K562 (cell line): ENCODE results near the gene TCF15. TPM values are rescaled to one million over a fixed set of nuclear protein-coding genes. Genes with fewer than 3 reads are reported as not detected.
A peak's percentile ranks its signal among the peaks of the same experiment; 100 is the strongest.

ENCODE experiments used
- ATAC-seq: fragments of 200-7000 bp; cut with Tn5 transposase; 3 replicates; pipeline ENCODE4 v1.9.1; 2020; ENCODE audit warnings: moderate library complexity
- BruUV-seq: library from RNA; stranded (reverse); fragments of 400-500 nt; replicated peaks from 2 replicates; lab custom pipeline; 2021; lab: Mats Ljungman, UMichigan
- CTCF ChIA-PET: fragments of 300-600 bp; formaldehyde crosslinking; extraction: SDS; loops from one replicate; lab custom pipeline; 2021; ENCODE audit warnings: low intra/inter-chr PET ratio; lab: Yijun Ruan, JAX
- POLR2A ChIA-PET: fragments of 300-600, 350-650 bp; sonication (Branson Sonifier 250); formaldehyde crosslinking; extraction: SDS; loops from one replicate; lab custom pipeline; 2021; ENCODE audit warnings: antibody characterized with exemption, inconsistent platforms; lab: Yijun Ruan, JAX
- DNase-seq, 4 experiments: peaks; one replicate each; pipeline versions ENCODE4 v3.0.0 to v3.0.0-alpha.2; 2011 to 2018; ENCODE audit warnings: low spot score in 3 of 4, mixed read lengths in 3 of 4; ENCODE audit errors: extremely low read depth in 1 of 4
- FAIRE-seq: peaks from 2 replicates; lab custom pipeline; 2011; peaks lifted over from hg19 to GRCh38; lab: Jason Lieb, UNC
- H2AFZ ChIP-seq: 2 replicates; pipeline ENCODE4 v1.6.0; 2011; ENCODE audit warnings: low read depth, low read length, control low read depth, inconsistent platforms
- H3K27ac ChIP-seq: fragments of 200-600 bp; 3 replicates; pipeline ENCODE4 v1.8.0; 2011; ENCODE audit warnings: low read depth, mild to moderate bottlenecking, control low read depth, inconsistent platforms, low read length, moderate library complexity, mixed read lengths; ENCODE audit errors: extremely low read depth
- H3K27me3 ChIP-seq, 2 experiments: fragments of 300-600 bp in 1 of 2; 2 replicates in 1 of 2; 3 replicates in 1 of 2; pipeline versions ENCODE4 v1.6.0 to v1.8.0; 2011; ENCODE audit warnings: inconsistent platforms in 2 of 2, low read length in 2 of 2, mild to moderate bottlenecking in 1 of 2, mixed read lengths in 1 of 2, moderate library complexity in 1 of 2; ENCODE audit not compliant: control insufficient read depth in 2 of 2, insufficient read depth in 2 of 2
- H3K36me3 ChIP-seq: fragments of 300-600 bp; 3 replicates; pipeline ENCODE4 v1.8.0; 2011; ENCODE audit warnings: mild to moderate bottlenecking, low read length, inconsistent platforms; ENCODE audit not compliant: control insufficient read depth, insufficient read depth
- H3K4me1 ChIP-seq, 2 experiments: fragments of 200-600 bp in 1 of 2; replicated peaks in 1 of 2; 2 replicates in 1 of 2; 3 replicates in 1 of 2; pipeline versions ENCODE4 v1.5.1 to v1.8.0; 2011; ENCODE audit warnings: inconsistent platforms in 2 of 2, low read length in 2 of 2, mild to moderate bottlenecking in 1 of 2, mixed read lengths in 1 of 2, moderate library complexity in 1 of 2; ENCODE audit not compliant: control insufficient read depth in 2 of 2, insufficient read depth in 2 of 2
- H3K4me2 ChIP-seq: 2 replicates; pipeline ENCODE4 v1.6.1; 2011; ENCODE audit warnings: low read length, control low read depth, inconsistent platforms, mixed read lengths; ENCODE audit not compliant: insufficient read depth
- H3K4me3 ChIP-seq: fragments of 200-600 bp; sonication (generic), shearing (Covaris generic); 2 replicates; pipeline ENCODE4 v1.5.1; 2016; ENCODE audit warnings: control low read depth, inconsistent platforms
- H3K79me2 ChIP-seq: fragments of 200-600 bp; 3 replicates; pipeline ENCODE4 v1.8.0; 2011; ENCODE audit warnings: low read length, inconsistent platforms; ENCODE audit not compliant: control insufficient read depth, insufficient read depth
- H3K9ac ChIP-seq, 2 experiments: 2 replicates each; pipeline versions ENCODE4 v1.6.0 to v1.6.1; 2011; ENCODE audit warnings: low read depth in 2 of 2, low read length in 2 of 2, control low read depth in 1 of 2, inconsistent platforms in 1 of 2, mild to moderate bottlenecking in 1 of 2, mixed read lengths in 1 of 2; ENCODE audit not compliant: insufficient read depth in 1 of 2
- H3K9me1 ChIP-seq: one replicate; pipeline ENCODE4 v1.6.0; 2011; ENCODE audit warnings: inconsistent platforms, mild to moderate bottlenecking, low read length, moderate library complexity; ENCODE audit not compliant: control insufficient read depth, insufficient read depth
- H3K9me3 ChIP-seq: replicated peaks from 2 replicates; pipeline ENCODE4 v1.5.1; 2011; ENCODE audit warnings: low read depth, low read length, inconsistent platforms; ENCODE audit not compliant: control insufficient read depth, insufficient read depth
- H4K20me1 ChIP-seq: replicated peaks from 2 replicates; pipeline ENCODE4 v1.6.1; 2011; ENCODE audit warnings: low read length, inconsistent platforms, mixed read lengths; ENCODE audit not compliant: control insufficient read depth, insufficient read depth
- CBFA2T2 ChIP-seq: fragments of 450-650 bp; conservative IDR thresholded peaks from 2 replicates; pipeline ENCODE4 v1.6.1; 2017; ENCODE audit warnings: mild to moderate bottlenecking
- MCM5 ChIP-seq: fragments of 450-650 bp; IDR thresholded peaks from 2 replicates; pipeline ENCODE4 v1.6.1; 2016; ENCODE audit warnings: low read depth
- MEIS2 ChIP-seq: fragments of 450-650 bp; IDR thresholded peaks from 2 replicates; pipeline ENCODE4 v1.6.1; 2014; ENCODE audit warnings: mild to moderate bottlenecking; ENCODE audit not compliant: partially characterized antibody
- SPI1 ChIP-seq: IDR thresholded peaks from 2 replicates; pipeline ENCODE4 v1.6.1; 2011; ENCODE audit warnings: low read depth, low read length, control low read depth, borderline replicate concordance
- ZNF263 ChIP-seq: sonication (generic); formaldehyde crosslinking; IDR thresholded peaks from 2 replicates; pipeline ENCODE4 v1.8.0; 2022; ENCODE audit warnings: mild to moderate bottlenecking, missing genetic modification reagents, borderline replicate concordance
- ZZZ3 ChIP-seq: fragments of 450-650 bp; IDR thresholded peaks from 2 replicates; pipeline ENCODE4 v1.6.1; 2016; ENCODE audit warnings: antibody characterized with exemption, mild to moderate bottlenecking, moderate library complexity
- WGBS: fragments of 100-300 bp; shearing (Covaris generic); methylation state at CpG from one replicate; pipeline ENCODE4 v1.1.6; 2016; ENCODE audit warnings: low coverage, mixed read lengths; ENCODE audit not compliant: insufficient coverage; ENCODE audit errors: missing lambda C conversion rate; 5-methylcytosine and 5-hydroxymethylcytosine counted together
- in situ Hi-C: fragments of 300-500 bp; cut with MboI; formaldehyde crosslinking; loops from 4 replicates; pipeline ENCODE4 v1.15.0; 2018; ENCODE audit warnings: inconsistent platforms, mixed read lengths
- intact Hi-C: fragments of 100-400 bp; cut with micrococcal nuclease; formaldehyde crosslinking; loops from 2 replicates; pipeline ENCODE4 v1.14.2; 2022
- polyA plus RNA-seq, 8 experiments: library from polyadenylated mRNA; depleted of rRNA in 4 of 8; stranded (reverse) in 5 of 8; unstranded in 3 of 8; fragments of >200 nt; fragmentation: Nextera tagmentation in 2 of 8; fragmentation: Illumina TruSeq in 1 of 8; extraction: Ambion mirVana in 2 of 8; extraction: Trizol in 1 of 8; gene quantifications; 2 replicates each; pipeline versions ENCODE4 v1.2.1 to v1.2.3, GENCODE V29; 2011 to 2014; ENCODE audit warnings: inconsistent platforms in 1 of 8, missing spikeins in 1 of 8
- total RNA-seq, 7 experiments: library from RNA; depleted of rRNA in 6 of 7; stranded (reverse); fragments of >200 nt in 6 of 7; fragmentation: Illumina TruSeq in 2 of 7; extraction: Trizol in 2 of 7; gene quantifications; 2 replicates each; pipeline versions ENCODE4 v1.2.1 to v1.2.3, GENCODE V29; 2011 to 2021; ENCODE audit warnings: low replicate concordance in 1 of 7
- TF ChIP-seq, protein P1 (sequence below): sonication (generic); formaldehyde crosslinking; IDR thresholded peaks from 2 replicates; pipeline ENCODE4 v1.8.0; 2022; ENCODE audit warnings: missing genetic modification reagents, mild to moderate bottlenecking, borderline replicate concordance

TCF15 gene
- total and polyA plus RNA-seq, 9 of the 15 experiments (the other 6 are each of a cell fraction or from before 2014, with no cell fraction given): 0.04 to 5.0 (median 1.2) TPM

DNA sequence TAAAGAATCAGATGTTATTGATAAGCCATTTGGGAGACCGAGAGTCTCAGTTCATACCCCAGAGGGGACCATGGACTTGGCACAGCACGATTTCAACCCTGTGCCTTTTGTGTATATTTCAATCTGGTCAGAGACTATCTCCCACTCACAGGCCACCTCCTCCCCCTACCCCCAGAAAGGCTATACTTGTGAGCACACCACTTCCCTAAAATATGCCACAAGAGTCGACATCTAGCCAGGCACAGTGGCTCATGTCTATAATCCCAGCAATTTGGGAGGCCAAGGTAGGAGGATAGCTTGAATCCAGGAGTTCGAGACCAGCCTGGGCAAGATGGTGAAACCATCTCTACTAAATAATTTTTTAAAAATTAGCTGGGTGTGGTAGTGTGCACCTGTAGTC lies 13.6 kb upstream of the TCF15 start:
- POLR2A ChIA-PET: interaction anchor here (0.9 kb wide), 1 partner anchor 11 kb away, joined by 3 read pairs; no protein-coding TSS in a partner anchor

DNA sequence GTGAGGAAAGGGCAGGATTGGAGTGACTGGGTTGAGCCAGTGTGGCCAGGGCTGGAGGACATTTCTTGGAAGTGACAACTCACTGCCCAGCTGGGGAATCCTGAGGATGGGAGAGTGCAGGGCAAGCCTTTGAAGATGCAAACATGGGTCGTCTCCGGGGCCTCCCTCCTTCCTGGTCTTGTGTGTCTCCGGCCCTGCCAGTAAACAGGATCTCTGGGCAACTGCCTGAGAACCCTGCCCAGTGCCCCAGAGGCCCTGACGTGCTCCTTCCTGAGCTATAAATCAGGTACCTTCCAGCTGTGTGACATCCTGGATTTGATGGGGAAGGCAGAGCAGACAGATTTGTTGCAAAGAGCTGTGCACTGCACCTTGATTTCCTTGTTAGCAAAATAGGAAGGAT lies 12.9 kb upstream of the TCF15 start:
- intact Hi-C loops (no loop called here), in situ Hi-C loops (no loop called here)
- DNase-seq (no peak), ATAC-seq (no peak), FAIRE-seq (no peak)
- Histone ChIP-seq H2AFZ (no peak overlapping the region), H3K4me1 (peaks cover 7 to 11% of the 10 kb centered on the region in 2 experiments; a peak in 4 of 5 replicates), H3K9me3 (no peaks in the 10 kb centered on the region), H3K27ac (no peak overlapping the region), H3K79me2 (no peaks in the 10 kb centered on the region), H3K9ac (no peak overlapping the region), H4K20me1 (no peaks in the 10 kb centered on the region), H3K4me2 (no peak overlapping the region), H3K9me1 (no peaks in the 10 kb centered on the region), H3K27me3 (no peaks in the 10 kb centered on the region), H3K4me3 (no peak overlapping the region), H3K36me3 (no peaks in the 10 kb centered on the region)
- 11% methylated on average over 3 of the region's 4 CpGs for WGBS
- BruUV-seq: no TSS peak
- ChIA-PET POLR2A (interaction anchor here (0.7 to 0.9 kb wide), 2 partner anchors 10 to 54 kb away, joined by 3 read pairs; no protein-coding TSS in a partner anchor), CTCF (no interaction called here)
- TF ChIP-seq MEIS2: peak; percentile 17
- no peak for TF ChIP-seq MCM5
- TF ChIP-seq CBFA2T2: no peak
- no peak for TF ChIP-seq ZNF263
- TF ChIP-seq, protein P1, sequence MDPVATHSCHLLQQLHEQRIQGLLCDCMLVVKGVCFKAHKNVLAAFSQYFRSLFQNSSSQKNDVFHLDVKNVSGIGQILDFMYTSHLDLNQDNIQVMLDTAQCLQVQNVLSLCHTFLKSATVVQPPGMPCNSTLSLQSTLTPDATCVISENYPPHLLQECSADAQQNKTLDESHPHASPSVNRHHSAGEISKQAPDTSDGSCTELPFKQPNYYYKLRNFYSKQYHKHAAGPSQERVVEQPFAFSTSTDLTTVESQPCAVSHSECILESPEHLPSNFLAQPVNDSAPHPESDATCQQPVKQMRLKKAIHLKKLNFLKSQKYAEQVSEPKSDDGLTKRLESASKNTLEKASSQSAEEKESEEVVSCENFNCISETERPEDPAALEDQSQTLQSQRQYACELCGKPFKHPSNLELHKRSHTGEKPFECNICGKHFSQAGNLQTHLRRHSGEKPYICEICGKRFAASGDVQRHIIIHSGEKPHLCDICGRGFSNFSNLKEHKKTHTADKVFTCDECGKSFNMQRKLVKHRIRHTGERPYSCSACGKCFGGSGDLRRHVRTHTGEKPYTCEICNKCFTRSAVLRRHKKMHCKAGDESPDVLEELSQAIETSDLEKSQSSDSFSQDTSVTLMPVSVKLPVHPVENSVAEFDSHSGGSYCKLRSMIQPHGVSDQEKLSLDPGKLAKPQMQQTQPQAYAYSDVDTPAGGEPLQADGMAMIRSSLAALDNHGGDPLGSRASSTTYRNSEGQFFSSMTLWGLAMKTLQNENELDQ (CRISPR knock-in tag): no peak

More for the DNA sequence above, 13.6 kb upstream of the TCF15 start:
- in situ Hi-C loops (no loop called here), intact Hi-C loops (no loop called here)
- Histone ChIP-seq H2AFZ (no peak overlapping the region), H3K9me3 (no peaks in the 10 kb centered on the region), H3K27me3 (0 out of 5 replicates have a peak, but pooled peaks cover 0 to 4% of the 10 kb centered on the region in 2 experiments), H3K4me2 (no peak overlapping the region), H3K4me3 (no peak overlapping the region), H3K79me2 (no peaks in the 10 kb centered on the region), H4K20me1 (no peaks in the 10 kb centered on the region), H3K27ac (no peak overlapping the region), H3K4me1 (peaks cover 7 to 11% of the 10 kb centered on the region in 2 experiments; a peak in 4 of 5 replicates), H3K9me1 (no peaks in the 10 kb centered on the region), H3K36me3 (no peaks in the 10 kb centered on the region), H3K9ac (no peak overlapping the region)
- peak; percentile 69; the same call in 1 of the 2 replicates for TF ChIP-seq SPI1
- TF ChIP-seq ZZZ3: no peak
- no peak for DNase-seq
- CTCF ChIA-PET: no interaction called here
- WGBS: 8% methylated on average over 4 of the region's 4 CpGs
- FAIRE-seq: no peak
- no TSS peak for BruUV-seq
- no peak for ATAC-seq
